Right lobe of liver (tissue), 4 donors: ENCODE results near the gene RARB.

Source experiments
- POLR2A ChIP-seq: fragments of 450-650 bp; IDR thresholded peaks from one replicate; pipeline ENCODE4 v1.6.1; 2017; ENCODE audit warnings: antibody characterized with exemption, mild to moderate bottlenecking
- TF ChIP-seq, protein P1 (sequence below), 4 donors: fragments of 200-600 bp in 3 of 4; fragments of 450-650 bp in 1 of 4; IDR thresholded peaks; one replicate each; pipeline versions ENCODE4 v1.5.1 to v1.8.0; 2016 to 2022; ENCODE audit warnings: antibody characterized with exemption in 4 of 4, mild to moderate bottlenecking in 2 of 4
- donor health status: DM: no; HTN: no; CAD: no.
- donor health status: DM: no; HTN: no; CAD: no.
- donor health status: DM: no; HTN: yes; CAD: no.

GRCh38 chr3:25493786-25494185 is 65.7 kb downstream of the RARB start:
- TF ChIP-seq, protein P1, sequence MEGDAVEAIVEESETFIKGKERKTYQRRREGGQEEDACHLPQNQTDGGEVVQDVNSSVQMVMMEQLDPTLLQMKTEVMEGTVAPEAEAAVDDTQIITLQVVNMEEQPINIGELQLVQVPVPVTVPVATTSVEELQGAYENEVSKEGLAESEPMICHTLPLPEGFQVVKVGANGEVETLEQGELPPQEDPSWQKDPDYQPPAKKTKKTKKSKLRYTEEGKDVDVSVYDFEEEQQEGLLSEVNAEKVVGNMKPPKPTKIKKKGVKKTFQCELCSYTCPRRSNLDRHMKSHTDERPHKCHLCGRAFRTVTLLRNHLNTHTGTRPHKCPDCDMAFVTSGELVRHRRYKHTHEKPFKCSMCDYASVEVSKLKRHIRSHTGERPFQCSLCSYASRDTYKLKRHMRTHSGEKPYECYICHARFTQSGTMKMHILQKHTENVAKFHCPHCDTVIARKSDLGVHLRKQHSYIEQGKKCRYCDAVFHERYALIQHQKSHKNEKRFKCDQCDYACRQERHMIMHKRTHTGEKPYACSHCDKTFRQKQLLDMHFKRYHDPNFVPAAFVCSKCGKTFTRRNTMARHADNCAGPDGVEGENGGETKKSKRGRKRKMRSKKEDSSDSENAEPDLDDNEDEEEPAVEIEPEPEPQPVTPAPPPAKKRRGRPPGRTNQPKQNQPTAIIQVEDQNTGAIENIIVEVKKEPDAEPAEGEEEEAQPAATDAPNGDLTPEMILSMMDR (IDR thresholded peaks at IDR 0.05), result no peak
- TF ChIP-seq POLR2A, result no peak
